ENCODE data around the gene PRIMA1. TPM values are rescaled to one million over a fixed set of nuclear protein-coding genes. Genes with fewer than 3 reads are reported as not detected.

Gene PRIMA1
- total and polyA plus RNA-seq, 2 experiments from 2014 or later: 2.1 to 3.5 TPM

DNA sequence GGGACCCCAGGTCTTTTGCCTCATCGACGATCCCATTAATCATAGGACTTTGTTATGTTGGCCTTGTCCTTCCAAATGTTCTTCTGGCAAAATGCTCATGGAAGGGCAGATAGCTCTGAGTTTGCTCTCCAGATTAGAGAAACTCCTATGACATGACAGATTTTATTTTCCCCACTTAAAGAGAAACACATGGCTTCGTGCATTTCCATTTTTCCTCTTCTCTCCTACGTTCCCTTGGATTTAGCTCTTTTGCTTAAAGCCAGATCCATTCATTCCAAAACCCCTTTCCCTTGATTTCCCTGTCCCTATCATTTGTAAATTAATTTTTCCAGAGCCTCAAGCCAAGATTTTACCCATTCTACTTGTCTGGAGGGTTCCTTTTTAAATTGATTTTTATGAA is 2.9 kb downstream of the PRIMA1 start:
- Mint-ChIP-seq H3K4me1 (peaks cover 14% of the 10 kb centered on the region), H3K4me3 (no peak overlapping the region), H3K36me3 (ENCODE audit: low read depth) (no peaks in the 10 kb centered on the region), H3K27me3 (ENCODE audit: insufficient read depth, low read depth, poor library complexity) (peaks cover 37% of the 10 kb centered on the region), H3K27ac (no peak overlapping the region), H3K9me3 (no peaks in the 10 kb centered on the region; the same call in 2 of the 3 replicates)
- no peak for ATAC-seq
- H4K20me1 ChIP-seq (replicated peaks; ENCODE audit: insufficient read depth): no peaks in the 10 kb centered on the region; the same call in 1 of the 2 replicates
- no peak for TF ChIP-seq ZNF331 (CRISPR knock-in tag; IDR thresholded peaks at IDR 0.05; ENCODE audit: low read depth)
- no peak for TF ChIP-seq JUNB (IDR thresholded peaks at IDR 0.05; ENCODE audit: unreplicated experiment)
- TF ChIP-seq, protein P1, sequence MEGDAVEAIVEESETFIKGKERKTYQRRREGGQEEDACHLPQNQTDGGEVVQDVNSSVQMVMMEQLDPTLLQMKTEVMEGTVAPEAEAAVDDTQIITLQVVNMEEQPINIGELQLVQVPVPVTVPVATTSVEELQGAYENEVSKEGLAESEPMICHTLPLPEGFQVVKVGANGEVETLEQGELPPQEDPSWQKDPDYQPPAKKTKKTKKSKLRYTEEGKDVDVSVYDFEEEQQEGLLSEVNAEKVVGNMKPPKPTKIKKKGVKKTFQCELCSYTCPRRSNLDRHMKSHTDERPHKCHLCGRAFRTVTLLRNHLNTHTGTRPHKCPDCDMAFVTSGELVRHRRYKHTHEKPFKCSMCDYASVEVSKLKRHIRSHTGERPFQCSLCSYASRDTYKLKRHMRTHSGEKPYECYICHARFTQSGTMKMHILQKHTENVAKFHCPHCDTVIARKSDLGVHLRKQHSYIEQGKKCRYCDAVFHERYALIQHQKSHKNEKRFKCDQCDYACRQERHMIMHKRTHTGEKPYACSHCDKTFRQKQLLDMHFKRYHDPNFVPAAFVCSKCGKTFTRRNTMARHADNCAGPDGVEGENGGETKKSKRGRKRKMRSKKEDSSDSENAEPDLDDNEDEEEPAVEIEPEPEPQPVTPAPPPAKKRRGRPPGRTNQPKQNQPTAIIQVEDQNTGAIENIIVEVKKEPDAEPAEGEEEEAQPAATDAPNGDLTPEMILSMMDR (conservative IDR thresholded peaks at IDR 0.05; ENCODE audit: low read depth in 2 of 2): no peak
- no peak for TF ChIP-seq STAT1 (IDR thresholded peaks at IDR 0.05; ENCODE audit: unreplicated experiment)
- no peak for TF ChIP-seq POLR2AphosphoS5 (IDR thresholded peaks at IDR 0.05; ENCODE audit: low read depth)
- TF ChIP-seq, protein P2, sequence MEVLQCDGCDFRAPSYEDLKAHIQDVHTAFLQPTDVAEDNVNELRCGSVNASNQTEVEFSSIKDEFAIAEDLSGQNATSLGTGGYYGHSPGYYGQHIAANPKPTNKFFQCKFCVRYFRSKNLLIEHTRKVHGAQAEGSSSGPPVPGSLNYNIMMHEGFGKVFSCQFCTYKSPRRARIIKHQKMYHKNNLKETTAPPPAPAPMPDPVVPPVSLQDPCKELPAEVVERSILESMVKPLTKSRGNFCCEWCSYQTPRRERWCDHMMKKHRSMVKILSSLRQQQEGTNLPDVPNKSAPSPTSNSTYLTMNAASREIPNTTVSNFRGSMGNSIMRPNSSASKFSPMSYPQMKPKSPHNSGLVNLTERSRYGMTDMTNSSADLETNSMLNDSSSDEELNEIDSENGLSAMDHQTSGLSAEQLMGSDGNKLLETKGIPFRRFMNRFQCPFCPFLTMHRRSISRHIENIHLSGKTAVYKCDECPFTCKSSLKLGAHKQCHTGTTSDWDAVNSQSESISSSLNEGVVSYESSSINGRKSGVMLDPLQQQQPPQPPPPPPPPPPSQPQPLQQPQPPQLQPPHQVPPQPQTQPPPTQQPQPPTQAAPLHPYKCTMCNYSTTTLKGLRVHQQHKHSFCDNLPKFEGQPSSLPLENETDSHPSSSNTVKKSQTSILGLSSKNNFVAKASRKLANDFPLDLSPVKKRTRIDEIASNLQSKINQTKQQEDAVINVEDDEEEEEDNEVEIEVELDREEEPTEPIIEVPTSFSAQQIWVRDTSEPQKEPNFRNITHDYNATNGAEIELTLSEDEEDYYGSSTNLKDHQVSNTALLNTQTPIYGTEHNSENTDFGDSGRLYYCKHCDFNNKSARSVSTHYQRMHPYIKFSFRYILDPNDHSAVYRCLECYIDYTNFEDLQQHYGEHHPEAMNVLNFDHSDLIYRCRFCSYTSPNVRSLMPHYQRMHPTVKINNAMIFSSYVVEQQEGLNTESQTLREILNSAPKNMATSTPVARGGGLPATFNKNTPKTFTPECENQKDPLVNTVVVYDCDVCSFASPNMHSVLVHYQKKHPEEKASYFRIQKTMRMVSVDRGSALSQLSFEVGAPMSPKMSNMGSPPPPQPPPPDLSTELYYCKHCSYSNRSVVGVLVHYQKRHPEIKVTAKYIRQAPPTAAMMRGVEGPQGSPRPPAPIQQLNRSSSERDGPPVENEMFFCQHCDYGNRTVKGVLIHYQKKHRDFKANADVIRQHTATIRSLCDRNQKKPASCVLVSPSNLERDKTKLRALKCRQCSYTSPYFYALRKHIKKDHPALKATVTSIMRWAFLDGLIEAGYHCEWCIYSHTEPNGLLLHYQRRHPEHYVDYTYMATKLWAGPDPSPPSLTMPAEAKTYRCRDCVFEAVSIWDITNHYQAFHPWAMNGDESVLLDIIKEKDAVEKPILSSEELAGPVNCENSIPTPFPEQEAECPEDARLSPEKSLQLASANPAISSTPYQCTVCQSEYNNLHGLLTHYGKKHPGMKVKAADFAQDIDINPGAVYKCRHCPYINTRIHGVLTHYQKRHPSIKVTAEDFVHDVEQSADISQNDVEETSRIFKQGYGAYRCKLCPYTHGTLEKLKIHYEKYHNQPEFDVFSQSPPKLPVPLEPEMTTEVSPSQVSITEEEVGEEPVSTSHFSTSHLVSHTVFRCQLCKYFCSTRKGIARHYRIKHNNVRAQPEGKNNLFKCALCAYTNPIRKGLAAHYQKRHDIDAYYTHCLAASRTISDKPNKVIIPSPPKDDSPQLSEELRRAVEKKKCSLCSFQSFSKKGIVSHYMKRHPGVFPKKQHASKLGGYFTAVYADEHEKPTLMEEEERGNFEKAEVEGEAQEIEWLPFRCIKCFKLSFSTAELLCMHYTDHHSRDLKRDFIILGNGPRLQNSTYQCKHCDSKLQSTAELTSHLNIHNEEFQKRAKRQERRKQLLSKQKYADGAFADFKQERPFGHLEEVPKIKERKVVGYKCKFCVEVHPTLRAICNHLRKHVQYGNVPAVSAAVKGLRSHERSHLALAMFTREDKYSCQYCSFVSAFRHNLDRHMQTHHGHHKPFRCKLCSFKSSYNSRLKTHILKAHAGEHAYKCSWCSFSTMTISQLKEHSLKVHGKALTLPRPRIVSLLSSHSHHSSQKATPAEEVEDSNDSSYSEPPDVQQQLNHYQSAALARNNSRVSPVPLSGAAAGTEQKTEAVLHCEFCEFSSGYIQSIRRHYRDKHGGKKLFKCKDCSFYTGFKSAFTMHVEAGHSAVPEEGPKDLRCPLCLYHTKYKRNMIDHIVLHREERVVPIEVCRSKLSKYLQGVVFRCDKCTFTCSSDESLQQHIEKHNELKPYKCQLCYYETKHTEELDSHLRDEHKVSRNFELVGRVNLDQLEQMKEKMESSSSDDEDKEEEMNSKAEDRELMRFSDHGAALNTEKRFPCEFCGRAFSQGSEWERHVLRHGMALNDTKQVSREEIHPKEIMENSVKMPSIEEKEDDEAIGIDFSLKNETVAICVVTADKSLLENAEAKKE (CRISPR knock-in tag; IDR thresholded peaks at IDR 0.05): no peak
- no peak for TF ChIP-seq CREB1 (CRISPR knock-in tag; IDR thresholded peaks at IDR 0.05; ENCODE audit: low read depth)
- TF ChIP-seq, protein P3, sequence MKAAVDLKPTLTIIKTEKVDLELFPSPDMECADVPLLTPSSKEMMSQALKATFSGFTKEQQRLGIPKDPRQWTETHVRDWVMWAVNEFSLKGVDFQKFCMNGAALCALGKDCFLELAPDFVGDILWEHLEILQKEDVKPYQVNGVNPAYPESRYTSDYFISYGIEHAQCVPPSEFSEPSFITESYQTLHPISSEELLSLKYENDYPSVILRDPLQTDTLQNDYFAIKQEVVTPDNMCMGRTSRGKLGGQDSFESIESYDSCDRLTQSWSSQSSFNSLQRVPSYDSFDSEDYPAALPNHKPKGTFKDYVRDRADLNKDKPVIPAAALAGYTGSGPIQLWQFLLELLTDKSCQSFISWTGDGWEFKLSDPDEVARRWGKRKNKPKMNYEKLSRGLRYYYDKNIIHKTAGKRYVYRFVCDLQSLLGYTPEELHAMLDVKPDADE (IDR thresholded peaks at IDR 0.05): no peak
- TF ChIP-seq EZH2phosphoT487 (IDR thresholded peaks at IDR 0.05; ENCODE audit: unreplicated experiment): no peak
- TF ChIP-seq, protein P4, sequence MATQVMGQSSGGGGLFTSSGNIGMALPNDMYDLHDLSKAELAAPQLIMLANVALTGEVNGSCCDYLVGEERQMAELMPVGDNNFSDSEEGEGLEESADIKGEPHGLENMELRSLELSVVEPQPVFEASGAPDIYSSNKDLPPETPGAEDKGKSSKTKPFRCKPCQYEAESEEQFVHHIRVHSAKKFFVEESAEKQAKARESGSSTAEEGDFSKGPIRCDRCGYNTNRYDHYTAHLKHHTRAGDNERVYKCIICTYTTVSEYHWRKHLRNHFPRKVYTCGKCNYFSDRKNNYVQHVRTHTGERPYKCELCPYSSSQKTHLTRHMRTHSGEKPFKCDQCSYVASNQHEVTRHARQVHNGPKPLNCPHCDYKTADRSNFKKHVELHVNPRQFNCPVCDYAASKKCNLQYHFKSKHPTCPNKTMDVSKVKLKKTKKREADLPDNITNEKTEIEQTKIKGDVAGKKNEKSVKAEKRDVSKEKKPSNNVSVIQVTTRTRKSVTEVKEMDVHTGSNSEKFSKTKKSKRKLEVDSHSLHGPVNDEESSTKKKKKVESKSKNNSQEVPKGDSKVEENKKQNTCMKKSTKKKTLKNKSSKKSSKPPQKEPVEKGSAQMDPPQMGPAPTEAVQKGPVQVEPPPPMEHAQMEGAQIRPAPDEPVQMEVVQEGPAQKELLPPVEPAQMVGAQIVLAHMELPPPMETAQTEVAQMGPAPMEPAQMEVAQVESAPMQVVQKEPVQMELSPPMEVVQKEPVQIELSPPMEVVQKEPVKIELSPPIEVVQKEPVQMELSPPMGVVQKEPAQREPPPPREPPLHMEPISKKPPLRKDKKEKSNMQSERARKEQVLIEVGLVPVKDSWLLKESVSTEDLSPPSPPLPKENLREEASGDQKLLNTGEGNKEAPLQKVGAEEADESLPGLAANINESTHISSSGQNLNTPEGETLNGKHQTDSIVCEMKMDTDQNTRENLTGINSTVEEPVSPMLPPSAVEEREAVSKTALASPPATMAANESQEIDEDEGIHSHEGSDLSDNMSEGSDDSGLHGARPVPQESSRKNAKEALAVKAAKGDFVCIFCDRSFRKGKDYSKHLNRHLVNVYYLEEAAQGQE (IDR thresholded peaks at IDR 0.05; ENCODE audit: unreplicated experiment): no peak
- H3K4me3 ChIP-seq: no peak overlapping the region
- H3K27me3 ChIP-seq (ENCODE audit: insufficient read depth): peaks cover 33% of the 10 kb centered on the region
- no peaks in the 10 kb centered on the region for H3K9me2 ChIP-seq (ENCODE audit: insufficient read depth)
- DNase-seq (ENCODE audit: low spot score): no peak
- no peak overlapping the region for H3K4me2 ChIP-seq
- H3K4me1 ChIP-seq (ENCODE audit: insufficient read depth): peaks cover 9% of the 10 kb centered on the region
- H3K36me3 ChIP-seq (ENCODE audit: insufficient read depth): no peaks in the 10 kb centered on the region
- peaks cover 7% of the 10 kb centered on the region; the same call in 1 of the 2 replicates for H3F3A ChIP-seq (replicated peaks; ENCODE audit: low read depth)
- H2AFZ ChIP-seq: no peak overlapping the region
- H3K79me2 ChIP-seq (replicated peaks; ENCODE audit: insufficient read depth): no peaks in the 10 kb centered on the region
- H3K27ac ChIP-seq (ENCODE audit: low read depth): no peak overlapping the region

Data from GM23338 (cell line).